Gastrocnemius medialis (tissue), 4 donors: ENCODE data around the gene UBE2S. TPM values are rescaled to one million over a fixed set of nuclear protein-coding genes. Genes with fewer than 3 reads are reported as not detected.
"Not testable (repeated sequence)": the region's sequence is repeated elsewhere in the genome, so short reads cannot be mapped to it uniquely, and the experiment has no call there.

ENCODE experiments used
- ATAC-seq, 2 donors: fragments of 150-250 bp; one replicate each; pipeline ENCODE4 v1.9.1; 2016
- DNase-seq, 2 donors: peaks; one replicate each; pipeline ENCODE4 v3.0.0-alpha.2; 2019
- H3K27ac ChIP-seq, 4 donors: fragments of 200-600 bp; sonication (generic); 1 replicate in 1 of 4; 2 replicates in 3 of 4; pipeline ENCODE4 v1.5.1; 2016 to 2018; ENCODE audit warnings: mild to moderate bottlenecking in 2 of 4, moderate library complexity in 1 of 4
- H3K27me3 ChIP-seq, 3 donors: fragments of 200-600 bp; sonication (generic) in 2 of 3; 1 replicate in 1 of 3; 2 replicates in 2 of 3; pipeline versions ENCODE4 v1.5.1 to v1.6.0; 2016 to 2019; ENCODE audit warnings: mild to moderate bottlenecking in 1 of 3, moderate library complexity in 1 of 3
- H3K36me3 ChIP-seq, 2 donors: fragments of 200-600 bp; sonication (generic) in 1 of 2; one replicate each; pipeline ENCODE4 v1.5.1; 2017 to 2018
- H3K4me1 ChIP-seq, 2 donors: fragments of 200-600 bp; sonication (generic) in 1 of 2; one replicate each; pipeline ENCODE4 v1.5.1; 2016 to 2017; ENCODE audit warnings: mild to moderate bottlenecking in 2 of 2
- H3K4me3 ChIP-seq, 4 donors: fragments of 200-600 bp; sonication (generic) in 3 of 4; 1 replicate in 1 of 4; 2 replicates in 3 of 4; pipeline ENCODE4 v1.5.1; 2016 to 2019; ENCODE audit warnings: mild to moderate bottlenecking in 2 of 4
- H3K9me3 ChIP-seq, 3 donors: fragments of 200-600 bp; sonication (generic) in 2 of 3; 1 replicate in 1 of 3; 2 replicates in 2 of 3; pipeline ENCODE4 v1.5.1; 2016 to 2019
- CTCF ChIP-seq, 5 experiments: fragments of 450-650 bp in 3 of 5; fragments of 200-600 bp in 2 of 5; sonication (generic) in 2 of 5; IDR thresholded peaks in 4 of 5; conservative IDR thresholded peaks in 1 of 5; 1 replicate in 4 of 5; 2 replicates in 1 of 5; pipeline ENCODE4 v1.5.1; 2016 to 2019; ENCODE audit warnings: antibody characterized with exemption in 5 of 5, mild to moderate bottlenecking in 3 of 5, moderate library complexity in 3 of 5
- POLR2A ChIP-seq, 2 donors: fragments of 450-650 bp; IDR thresholded peaks; one replicate each; pipeline ENCODE4 v1.6.1; 2017; ENCODE audit warnings: antibody characterized with exemption in 2 of 2, mild to moderate bottlenecking in 2 of 2, moderate library complexity in 2 of 2
- in situ Hi-C, 4 donors: fragments of 200-750 bp; cut with MboI; loops; one replicate each; pipeline versions ENCODE4 v1.15.0 to v1.8.0; 2017; ENCODE audit warnings: low sequenced_read_pairs in 4 of 4
- intact Hi-C: fragments of 100-400 bp; cut with DNase I; formaldehyde crosslinking; loops from one replicate; pipeline ENCODE4 v1.15.1; 2023; ENCODE audit warnings: low total_unique reads
- total RNA-seq, 4 donors: library from RNA; depleted of rRNA; stranded (reverse); fragments of >200 nt; gene quantifications; one replicate each; pipeline versions ENCODE4 v1.1.0 to v1.2.3, GENCODE V29; 2016

The UBE2S gene
- total RNA-seq, 4 donors from 2014 or later: 7.7 to 14.6 (median 13.4) TPM

GRCh38 chr19:55452749-55453346 lies 45.3 kb upstream of the UBE2S start:
- in situ Hi-C loops: no loop called here
- Histone ChIP-seq H3K9me3 (no peaks in the 10 kb centered on the region), H3K4me1 (peaks cover 3 to 11% of the 10 kb centered on the region in 2 donors), H3K36me3 (no peaks in the 10 kb centered on the region), H3K27me3 (peaks cover 27 to 33% (median 31%) of the 10 kb centered on the region in 3 donors), H3K4me3 (peak overlapping the region in 1 of 4 donors; percentile 19), H3K27ac (no peak overlapping the region)
- DNase-seq (peak; percentile 35 to 71), ATAC-seq (peak; percentile 82 to 93)
- intact Hi-C loops: no loop called here
- no peak for TF ChIP-seq POLR2A (IDR thresholded peaks at IDR 0.05)
- TF ChIP-seq CTCF (IDR thresholded peaks at IDR 0.05 in 4 of 5, conservative IDR thresholded peaks at IDR 0.05 in 1 of 5): peak in 1 of 5 experiments; percentile 29

GRCh38 chr19:55451965-55452748 lies 44.6 kb upstream of the UBE2S start:
- in situ Hi-C loops: no loop called here
- Histone ChIP-seq H3K4me3 (peak overlapping the region in 1 of 4 donors; percentile 19), H3K4me1 (peaks cover 3 to 11% of the 10 kb centered on the region in 2 donors), H3K27me3 (peaks cover 31 to 35% (median 33%) of the 10 kb centered on the region in 3 donors), H3K36me3 (no peaks in the 10 kb centered on the region), H3K27ac (no peak overlapping the region), H3K9me3 (no peaks in the 10 kb centered on the region)
- DNase-seq (no peak), ATAC-seq (no peak)
- TF ChIP-seq CTCF (IDR thresholded peaks at IDR 0.05 in 4 of 5, conservative IDR thresholded peaks at IDR 0.05 in 1 of 5) (no peak), POLR2A (IDR thresholded peaks at IDR 0.05) (no peak)
- intact Hi-C loops: no loop called here

- TF ChIP-seq POLR2A (IDR thresholded peaks at IDR 0.05) (no peak), CTCF (IDR thresholded peaks at IDR 0.05 in 4 of 5, conservative IDR thresholded peaks at IDR 0.05 in 1 of 5) (no peak)
- in situ Hi-C loops: no loop called here
- Histone ChIP-seq H3K4me1 (peaks cover 3 to 11% of the 10 kb centered on the region in 2 donors), H3K9me3 (no peaks in the 10 kb centered on the region), H3K36me3 (no peaks in the 10 kb centered on the region), H3K27ac (no peak overlapping the region), H3K27me3 (peaks cover 33 to 43% (median 35%) of the 10 kb centered on the region in 3 donors), H3K4me3 (no peak overlapping the region)
- ATAC-seq: no peak
- intact Hi-C loops: no loop called here
- DNase-seq: no peak
These were observed 43.8 kb upstream of the UBE2S start for GRCh38 chr19:55451163-55451964.

- Histone ChIP-seq H3K9me3 (no peaks in the 10 kb centered on the region), H3K4me3 (no peak overlapping the region), H3K27me3 (peaks cover 45 to 59% (median 51%) of the 10 kb centered on the region in 3 donors), H3K36me3 (no peaks in the 10 kb centered on the region), H3K4me1 (peaks cover 3 to 11% of the 10 kb centered on the region in 2 donors), H3K27ac (no peak overlapping the region)
- intact Hi-C loops (no loop called here), in situ Hi-C loops (no loop called here)
- no peak for ATAC-seq
- no peak for DNase-seq
- no peak for TF ChIP-seq CTCF (IDR thresholded peaks at IDR 0.05 in 4 of 5, conservative IDR thresholded peaks at IDR 0.05 in 1 of 5)
- no peak for TF ChIP-seq POLR2A (IDR thresholded peaks at IDR 0.05)
These were observed 41.9 kb upstream of the UBE2S start for GRCh38 chr19:55449469-55449868.

GRCh38 chr19:55448175-55448490 lies 40.5 kb upstream of the UBE2S start:
- Histone ChIP-seq H3K27me3 (peaks cover 58 to 72% (median 62%) of the 10 kb centered on the region in 3 donors), H3K4me1 (peaks cover 3 to 11% of the 10 kb centered on the region in 2 donors)
- H3K27ac ChIP-seq, H3K36me3 ChIP-seq, DNase-seq, H3K4me3 ChIP-seq, H3K9me3 ChIP-seq, intact Hi-C loops, in situ Hi-C loops, ATAC-seq: not testable (repeated sequence)
